ENCODE data around the gene BRF1.

The BRF1 gene

DNA sequence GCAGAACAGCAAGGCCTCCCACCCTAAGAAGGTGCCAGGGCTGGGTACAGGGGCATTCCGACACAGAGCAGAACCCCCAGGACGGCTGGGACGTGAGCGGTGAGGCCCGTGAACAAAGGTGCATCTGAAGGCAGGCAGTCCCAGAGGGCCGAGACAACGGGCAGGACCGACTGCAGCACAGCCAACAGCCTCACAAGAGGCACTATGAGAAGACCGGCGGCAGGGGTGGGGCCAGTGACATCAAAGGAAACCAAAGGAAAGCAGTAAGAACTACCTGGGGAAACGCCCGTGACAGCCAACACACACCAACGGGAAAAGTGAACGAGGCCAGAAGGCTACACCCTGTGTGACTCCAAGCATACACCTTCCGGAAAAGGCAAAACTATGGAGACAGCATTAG lies 43.3 kb downstream of the BRF1 start:
- no peak for DNase-seq (ENCODE audit: low read depth, low spot score)
- H3K36me3 ChIP-seq (ENCODE audit: insufficient read depth, low read length): no peaks in the 10 kb centered on the region; the same call in 1 of the 2 replicates
- H3K9me3 ChIP-seq (ENCODE audit: low read depth, low read length): no peaks in the 10 kb centered on the region
- TF ChIP-seq FOXP2 (optimal IDR thresholded peaks at IDR 0.05; ENCODE audit: control extremely low read depth, extremely low read length, insufficient read depth): no peak
- TF ChIP-seq EZH2 (IDR thresholded peaks at IDR 0.05): no peak
- TF ChIP-seq POLR2AphosphoS5 (IDR thresholded peaks at IDR 0.05; ENCODE audit: borderline replicate concordance, low read depth, low read length): no peak
- no peak overlapping the region for H3K4me3 ChIP-seq
- H3K9ac ChIP-seq (ENCODE audit: insufficient read length): no peak overlapping the region
- no peak overlapping the region for H3K27ac ChIP-seq

GRCh38 chr14:105256292-105256960 lies 44.4 kb downstream of the BRF1 start:
- H3K36me3 ChIP-seq (ENCODE audit: insufficient read depth, low read length): peaks cover 4% of the 10 kb centered on the region; the same call in 1 of the 2 replicates
- DNase-seq (ENCODE audit: low read depth, low spot score): no peak
- TF ChIP-seq FOXP2 (optimal IDR thresholded peaks at IDR 0.05; ENCODE audit: control extremely low read depth, extremely low read length, insufficient read depth) (no peak), POLR2AphosphoS5 (IDR thresholded peaks at IDR 0.05; ENCODE audit: borderline replicate concordance, low read depth, low read length) (no peak), EZH2 (IDR thresholded peaks at IDR 0.05) (no peak)

DNA sequence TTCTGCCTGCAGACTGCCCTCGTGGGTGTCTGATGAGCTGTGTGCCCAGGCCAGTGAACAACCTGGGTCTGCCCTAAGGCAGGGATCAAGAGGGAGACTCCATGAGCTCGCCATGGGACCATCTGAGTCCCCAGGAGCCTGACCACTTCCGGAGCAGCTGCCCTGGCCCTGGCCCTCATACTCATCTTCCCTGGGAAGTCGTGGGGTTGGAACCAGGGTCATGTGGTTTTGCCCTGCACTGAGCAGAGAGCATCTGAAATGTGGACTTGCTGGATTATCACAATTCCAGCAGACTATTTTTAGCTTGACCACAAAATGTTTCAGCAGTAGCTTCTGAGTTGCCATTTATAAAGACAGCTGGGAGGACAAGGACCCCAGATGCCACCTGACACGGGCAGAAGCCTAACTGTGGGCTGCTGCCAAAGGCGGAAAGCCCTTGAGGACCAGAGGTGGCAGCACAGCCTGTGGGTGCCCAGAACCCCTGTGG lies 45.7 kb downstream of the BRF1 start:
- no peak for DNase-seq (ENCODE audit: low read depth, low spot score)
- H3K9ac ChIP-seq (ENCODE audit: insufficient read length): no peak overlapping the region
- H3K27ac ChIP-seq: no peak overlapping the region
- H3K9me3 ChIP-seq (ENCODE audit: low read depth, low read length): no peaks in the 10 kb centered on the region
- no peak for TF ChIP-seq POLR2AphosphoS5 (IDR thresholded peaks at IDR 0.05; ENCODE audit: borderline replicate concordance, low read depth, low read length)
- no peak for TF ChIP-seq EZH2 (IDR thresholded peaks at IDR 0.05)
- TF ChIP-seq FOXP2 (optimal IDR thresholded peaks at IDR 0.05; ENCODE audit: control extremely low read depth, extremely low read length, insufficient read depth): no peak
- peaks cover 12% of the 10 kb centered on the region for H3K36me3 ChIP-seq (ENCODE audit: insufficient read depth, low read length)
- no peak overlapping the region for H3K4me3 ChIP-seq

More at GRCh38 chr14:105256292-105256960, 44.4 kb downstream of the BRF1 start:
- H3K27ac ChIP-seq: no peak overlapping the region
- no peaks in the 10 kb centered on the region for H3K9me3 ChIP-seq (ENCODE audit: low read depth, low read length)
- no peak overlapping the region for H3K4me3 ChIP-seq
- H3K9ac ChIP-seq (ENCODE audit: insufficient read length): no peak overlapping the region

DNA sequence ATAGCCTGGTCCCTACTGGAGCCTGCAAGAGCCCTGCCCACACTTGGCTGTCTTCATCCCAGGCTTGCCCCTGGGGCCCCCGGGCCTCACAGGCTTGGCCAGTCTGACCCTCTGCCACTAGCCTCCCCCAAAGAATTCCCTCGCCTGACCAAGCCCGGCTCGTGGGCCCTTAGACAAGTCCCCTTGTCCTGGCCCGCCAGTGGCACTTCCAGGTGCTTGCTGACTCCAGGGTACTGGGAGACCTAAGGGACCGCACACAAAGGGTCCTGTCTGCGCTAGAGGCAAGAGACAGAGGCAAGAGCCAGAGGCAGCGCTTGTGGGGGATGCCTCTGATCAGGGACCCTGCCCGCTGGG lies 47.5 kb downstream of the BRF1 start:
- TF ChIP-seq POLR2AphosphoS5 (IDR thresholded peaks at IDR 0.05; ENCODE audit: borderline replicate concordance, low read depth, low read length) (no peak), EZH2 (IDR thresholded peaks at IDR 0.05) (no peak), FOXP2 (optimal IDR thresholded peaks at IDR 0.05; ENCODE audit: control extremely low read depth, extremely low read length, insufficient read depth) (no peak)
- H3K9me3 ChIP-seq (ENCODE audit: low read depth, low read length): no peaks in the 10 kb centered on the region
- peaks cover 17% of the 10 kb centered on the region for H3K36me3 ChIP-seq (ENCODE audit: insufficient read depth, low read length)
- no peak overlapping the region for H3K27ac ChIP-seq
- no peak for DNase-seq (ENCODE audit: low read depth, low spot score)
- H3K9ac ChIP-seq (ENCODE audit: insufficient read length): no peak overlapping the region
- no peak overlapping the region for H3K4me3 ChIP-seq

GRCh38 chr14:105252552-105253328 lies 48.1 kb downstream of the BRF1 start:
- no peak overlapping the region for H3K9ac ChIP-seq (ENCODE audit: insufficient read length)
- H3K36me3 ChIP-seq (ENCODE audit: insufficient read depth, low read length): peaks cover 17% of the 10 kb centered on the region
- H3K27ac ChIP-seq: no peak overlapping the region
- no peak overlapping the region for H3K4me3 ChIP-seq
- TF ChIP-seq EZH2 (IDR thresholded peaks at IDR 0.05) (no peak), FOXP2 (optimal IDR thresholded peaks at IDR 0.05; ENCODE audit: control extremely low read depth, extremely low read length, insufficient read depth) (no peak), POLR2AphosphoS5 (IDR thresholded peaks at IDR 0.05; ENCODE audit: borderline replicate concordance, low read depth, low read length) (no peak)
- no peak for DNase-seq (ENCODE audit: low read depth, low spot score)
- no peaks in the 10 kb centered on the region for H3K9me3 ChIP-seq (ENCODE audit: low read depth, low read length)

DNA sequence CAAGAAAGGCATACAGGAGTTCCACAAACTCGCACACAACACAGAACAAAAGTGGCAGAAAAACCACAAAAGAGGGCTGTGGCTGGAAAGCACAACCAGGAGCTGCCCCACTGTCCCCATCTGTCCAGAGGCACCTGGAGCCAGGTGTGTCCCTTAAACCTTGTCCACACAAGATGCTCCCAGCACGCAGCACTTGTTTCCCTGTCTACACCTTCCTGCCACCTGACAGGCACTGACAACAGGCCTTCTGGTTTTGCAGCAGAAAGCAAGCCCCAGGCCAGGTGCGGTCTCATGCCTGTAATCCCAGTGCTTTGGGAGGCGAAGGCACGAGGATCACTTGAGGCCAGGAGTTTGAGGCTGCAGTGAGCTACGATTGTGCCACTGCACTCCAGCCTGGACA lies 48.9 kb downstream of the BRF1 start:
- TF ChIP-seq FOXP2 (optimal IDR thresholded peaks at IDR 0.05; ENCODE audit: control extremely low read depth, extremely low read length, insufficient read depth) (no peak), EZH2 (IDR thresholded peaks at IDR 0.05) (no peak), POLR2AphosphoS5 (IDR thresholded peaks at IDR 0.05; ENCODE audit: borderline replicate concordance, low read depth, low read length) (no peak)
- Histone ChIP-seq H3K27ac (no peak overlapping the region), H3K9me3 (ENCODE audit: low read depth, low read length) (no peaks in the 10 kb centered on the region), H3K4me3 (no peak overlapping the region), H3K9ac (ENCODE audit: insufficient read length) (no peak overlapping the region), H3K36me3 (ENCODE audit: insufficient read depth, low read length) (peaks cover 17% of the 10 kb centered on the region)
- no peak for DNase-seq (ENCODE audit: low read depth, low spot score)

DNA sequence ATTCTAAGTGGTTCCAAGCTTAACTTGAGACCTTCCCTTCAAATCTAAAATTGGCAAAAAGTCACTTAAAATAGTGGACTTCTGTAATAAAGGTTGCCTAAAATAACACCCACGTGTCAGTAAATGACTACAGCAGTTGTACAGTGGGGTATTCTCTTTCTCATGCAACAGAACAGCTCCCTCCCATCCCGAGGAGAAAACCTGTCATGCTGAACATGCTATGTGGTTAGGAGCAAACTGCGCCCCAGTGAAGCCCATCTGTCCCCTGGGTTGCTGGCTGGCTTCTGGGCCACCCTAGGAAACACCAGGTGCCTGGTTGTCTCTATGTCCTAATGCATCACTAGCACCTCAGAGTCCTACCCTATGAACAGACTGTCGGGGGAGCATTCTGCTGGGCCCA lies 49.8 kb downstream of the BRF1 start:
- H3K4me3 ChIP-seq: no peak overlapping the region
- no peak overlapping the region for H3K27ac ChIP-seq
- peaks cover 17% of the 10 kb centered on the region for H3K36me3 ChIP-seq (ENCODE audit: insufficient read depth, low read length)
- TF ChIP-seq POLR2AphosphoS5 (IDR thresholded peaks at IDR 0.05; ENCODE audit: borderline replicate concordance, low read depth, low read length): no peak
- no peak for TF ChIP-seq FOXP2 (optimal IDR thresholded peaks at IDR 0.05; ENCODE audit: control extremely low read depth, extremely low read length, insufficient read depth)
- TF ChIP-seq EZH2 (IDR thresholded peaks at IDR 0.05): no peak
- no peaks in the 10 kb centered on the region for H3K9me3 ChIP-seq (ENCODE audit: low read depth, low read length)
- no peak for DNase-seq (ENCODE audit: low read depth, low spot score)
- no peak overlapping the region for H3K9ac ChIP-seq (ENCODE audit: insufficient read length)

- no peak overlapping the region for H3K9ac ChIP-seq (ENCODE audit: insufficient read length)
- no peak for DNase-seq (ENCODE audit: low read depth, low spot score)
- TF ChIP-seq EZH2 (IDR thresholded peaks at IDR 0.05) (no peak), FOXP2 (optimal IDR thresholded peaks at IDR 0.05; ENCODE audit: control extremely low read depth, extremely low read length, insufficient read depth) (no peak), POLR2AphosphoS5 (IDR thresholded peaks at IDR 0.05; ENCODE audit: borderline replicate concordance, low read depth, low read length) (no peak)
- no peaks in the 10 kb centered on the region for H3K9me3 ChIP-seq (ENCODE audit: low read depth, low read length)
- peaks cover 17% of the 10 kb centered on the region for H3K36me3 ChIP-seq (ENCODE audit: insufficient read depth, low read length)
- no peak overlapping the region for H3K4me3 ChIP-seq
- H3K27ac ChIP-seq: no peak overlapping the region
Observed at GRCh38 chr14:105250008-105250366, 50.8 kb downstream of the BRF1 start.

All from SK-N-MC (cell line).